Liver (tissue), 9 donors: ENCODE measurements around the gene POU2F3. TPM values are rescaled to one million over a fixed set of nuclear protein-coding genes. Genes with fewer than 3 reads are reported as not detected.
A peak's percentile ranks its signal among the peaks of the same experiment; 100 is the strongest.

ENCODE experiments used
- DNase-seq: peaks from one replicate; pipeline ENCODE4 v3.0.0-alpha.2; 2017; ENCODE audit warnings: low spot score
- H3K27ac ChIP-seq, 2 donors: one replicate each; pipeline ENCODE4 v1.7.0; 2013; ENCODE audit warnings: inconsistent platforms in 2 of 2, low read length in 2 of 2, control low read depth in 1 of 2, low read depth in 1 of 2, mild to moderate bottlenecking in 1 of 2
- H3K27me3 ChIP-seq, 4 donors: one replicate each; pipeline versions ENCODE4 v1.6.1 to v1.7.0; 2013; ENCODE audit warnings: low read length in 3 of 4, inconsistent platforms in 1 of 4, mild to moderate bottlenecking in 1 of 4, moderate library complexity in 1 of 4; ENCODE audit not compliant: control insufficient read depth in 4 of 4, insufficient read depth in 4 of 4
- H3K36me3 ChIP-seq, 4 donors: one replicate each; pipeline versions ENCODE4 v1.6.1 to v1.7.0; 2013; ENCODE audit warnings: low read length in 3 of 4, mild to moderate bottlenecking in 3 of 4, low read depth in 1 of 4, moderate library complexity in 1 of 4; ENCODE audit not compliant: control insufficient read depth in 4 of 4, insufficient read depth in 3 of 4
- H3K4me1 ChIP-seq, 4 donors: one replicate each; pipeline versions ENCODE4 v1.6.1 to v1.7.0; 2013; ENCODE audit warnings: low read length in 3 of 4, mild to moderate bottlenecking in 3 of 4, moderate library complexity in 1 of 4; ENCODE audit not compliant: control insufficient read depth in 4 of 4, insufficient read depth in 4 of 4
- H3K4me3 ChIP-seq, 3 donors: one replicate each; pipeline versions ENCODE4 v1.6.1 to v1.7.0; 2013; ENCODE audit warnings: low read length in 3 of 3, control low read depth in 1 of 3, low read depth in 1 of 3, mild to moderate bottlenecking in 1 of 3
- H3K9ac ChIP-seq, 2 donors: one replicate each; pipeline ENCODE4 v1.7.0; 2013; ENCODE audit warnings: low read length in 2 of 2, mild to moderate bottlenecking in 2 of 2, moderate library complexity in 2 of 2, control low read depth in 1 of 2, low read depth in 1 of 2
- H3K9me3 ChIP-seq, 4 donors: one replicate each; pipeline versions ENCODE4 v1.6.1 to v1.7.0; 2013; ENCODE audit warnings: low read length in 3 of 4; ENCODE audit not compliant: control insufficient read depth in 4 of 4
- FOXA1 ChIP-seq: IDR thresholded peaks from 2 replicates; pipeline ENCODE4 v1.6.1; 2016; ENCODE audit warnings: antibody characterized with exemption
- FOXA2 ChIP-seq: IDR thresholded peaks from 2 replicates; pipeline ENCODE4 v1.6.1; 2016; ENCODE audit warnings: antibody characterized with exemption
- GABPA ChIP-seq, 2 donors: IDR thresholded peaks in 1 of 2; conservative IDR thresholded peaks in 1 of 2; 2 replicates each; pipeline ENCODE4 v1.6.1; 2016; ENCODE audit warnings: antibody characterized with exemption in 2 of 2, mild to moderate bottlenecking in 1 of 2, moderate library complexity in 1 of 2
- HNF4A ChIP-seq, 2 donors: conservative IDR thresholded peaks; 2 replicates each; pipeline ENCODE4 v1.6.1; 2016; ENCODE audit warnings: antibody characterized with exemption in 2 of 2, mild to moderate bottlenecking in 2 of 2
- HNF4G ChIP-seq: IDR thresholded peaks from 2 replicates; pipeline ENCODE4 v1.6.1; 2016; ENCODE audit warnings: antibody characterized with exemption
- JUND ChIP-seq, 2 donors: IDR thresholded peaks; 2 replicates each; pipeline ENCODE4 v1.6.1; 2016; ENCODE audit warnings: antibody characterized with exemption in 2 of 2
- NR2F2 ChIP-seq: IDR thresholded peaks from 2 replicates; pipeline ENCODE4 v1.6.1; 2016; ENCODE audit warnings: antibody characterized with exemption
- RAD21 ChIP-seq, 2 donors: IDR thresholded peaks; 2 replicates each; pipeline ENCODE4 v1.6.1; 2016; ENCODE audit warnings: antibody characterized with exemption in 2 of 2, mild to moderate bottlenecking in 2 of 2
- RXRA ChIP-seq, 2 donors: IDR thresholded peaks; 2 replicates each; pipeline ENCODE4 v1.6.1; 2017 to 2018; ENCODE audit warnings: antibody characterized with exemption in 2 of 2, mild to moderate bottlenecking in 1 of 2
- SP1 ChIP-seq: IDR thresholded peaks from 2 replicates; pipeline ENCODE4 v1.6.1; 2018; ENCODE audit warnings: antibody characterized with exemption, mild to moderate bottlenecking
- TAF1 ChIP-seq: conservative IDR thresholded peaks from 2 replicates; pipeline ENCODE4 v1.6.1; 2016; ENCODE audit warnings: antibody characterized with exemption, mild to moderate bottlenecking
- WGBS: extraction: QIAGEN DNeasy Blood & Tissue Kit; methylation state at CpG from one replicate; pipeline ENCODE4 v1.1.7; 2013; 5-methylcytosine and 5-hydroxymethylcytosine counted together
- polyA plus RNA-seq, 2 donors: library from polyadenylated mRNA; stranded (reverse) in 1 of 2; unstranded in 1 of 2; fragments of 200-250 nt in 1 of 2; fragments of >200 nt in 1 of 2; fragmentation: Nextera tagmentation in 1 of 2; extraction: Ambion mirVana in 1 of 2; gene quantifications; one replicate each; pipeline versions ENCODE4 v1.2.1 to v1.2.3, GENCODE V29; 2013 to 2015
- total RNA-seq, 2 donors: library from RNA; depleted of rRNA; stranded (reverse); fragments of >200 nt; gene quantifications; one replicate each; pipeline ENCODE4 v1.2.3, GENCODE V29; 2014
- TF ChIP-seq, protein P1 (sequence below): IDR thresholded peaks from 2 replicates; pipeline ENCODE4 v1.6.1; 2016; ENCODE audit warnings: antibody characterized with exemption
- TF ChIP-seq, protein P2 (sequence below): fragments of 150-350 bp; IDR thresholded peaks from 2 replicates; pipeline ENCODE4 v1.5.1; 2017; ENCODE audit warnings: improper control_type of control experiment, low read depth, low read length; ENCODE audit not compliant: missing input control
- TF ChIP-seq, protein P3 (sequence below): IDR thresholded peaks from 2 replicates; pipeline ENCODE4 v1.6.1; 2016; ENCODE audit warnings: antibody characterized with exemption
- TF ChIP-seq, protein P4 (sequence below): IDR thresholded peaks from 2 replicates; pipeline ENCODE4 v1.6.1; 2016; ENCODE audit warnings: antibody characterized with exemption
- TF ChIP-seq, protein P5 (sequence below): IDR thresholded peaks from 2 replicates; pipeline ENCODE4 v1.6.1; 2016; ENCODE audit warnings: antibody characterized with exemption, mild to moderate bottlenecking
- donor health status: healthy.
- donor health status: healthy.
- donor health status: healthy.
- donor health status: healthy.
- donor health status: healthy.

Gene POU2F3
- total and polyA plus RNA-seq, 4 donors: not detected

DNA sequence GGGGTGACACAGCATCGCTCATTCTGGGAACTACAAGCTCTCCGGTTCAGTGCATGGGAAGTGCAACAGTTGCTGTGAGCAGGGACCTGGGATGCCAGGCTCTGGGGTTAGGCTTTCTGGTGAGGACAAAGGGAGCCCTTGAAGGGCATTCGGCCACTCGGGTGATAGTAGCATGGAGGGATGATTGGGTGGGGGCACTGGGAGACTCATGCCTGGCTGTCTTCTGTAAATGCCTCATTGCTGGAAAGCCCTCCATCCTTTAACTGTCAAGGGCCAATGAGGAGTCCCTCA is 19.2 kb upstream of the POU2F3 start:
- H3K4me3 ChIP-seq: no peak overlapping the region
- 81% methylated on average over 4 of the region's 4 CpGs for WGBS
- no peak for DNase-seq
- H3K9me3 ChIP-seq: no peaks in the 10 kb centered on the region
- H3K9ac ChIP-seq: no peak overlapping the region
- peaks cover 23 to 81% (median 56%) of the 10 kb centered on the region in 4 donors for H3K4me1 ChIP-seq
- peak overlapping the region; percentile 93 to 95 for H3K27ac ChIP-seq
- peaks cover 2 to 20% (median 12%) of the 10 kb centered on the region in 4 donors for H3K36me3 ChIP-seq
- H3K27me3 ChIP-seq: no peaks in the 10 kb centered on the region
- TF ChIP-seq SP1: no peak
- no peak for TF ChIP-seq GABPA (IDR thresholded peaks at IDR 0.05 in 1 of 2, conservative IDR thresholded peaks at IDR 0.05 in 1 of 2)
- TF ChIP-seq HNF4G: no peak
- TF ChIP-seq FOXA1: no peak
- TF ChIP-seq, protein P1, sequence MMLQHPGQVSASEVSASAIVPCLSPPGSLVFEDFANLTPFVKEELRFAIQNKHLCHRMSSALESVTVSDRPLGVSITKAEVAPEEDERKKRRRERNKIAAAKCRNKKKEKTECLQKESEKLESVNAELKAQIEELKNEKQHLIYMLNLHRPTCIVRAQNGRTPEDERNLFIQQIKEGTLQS: no peak
- TF ChIP-seq RAD21 (IDR thresholded peaks at IDR 0.05): no peak
- TF ChIP-seq, protein P2, sequence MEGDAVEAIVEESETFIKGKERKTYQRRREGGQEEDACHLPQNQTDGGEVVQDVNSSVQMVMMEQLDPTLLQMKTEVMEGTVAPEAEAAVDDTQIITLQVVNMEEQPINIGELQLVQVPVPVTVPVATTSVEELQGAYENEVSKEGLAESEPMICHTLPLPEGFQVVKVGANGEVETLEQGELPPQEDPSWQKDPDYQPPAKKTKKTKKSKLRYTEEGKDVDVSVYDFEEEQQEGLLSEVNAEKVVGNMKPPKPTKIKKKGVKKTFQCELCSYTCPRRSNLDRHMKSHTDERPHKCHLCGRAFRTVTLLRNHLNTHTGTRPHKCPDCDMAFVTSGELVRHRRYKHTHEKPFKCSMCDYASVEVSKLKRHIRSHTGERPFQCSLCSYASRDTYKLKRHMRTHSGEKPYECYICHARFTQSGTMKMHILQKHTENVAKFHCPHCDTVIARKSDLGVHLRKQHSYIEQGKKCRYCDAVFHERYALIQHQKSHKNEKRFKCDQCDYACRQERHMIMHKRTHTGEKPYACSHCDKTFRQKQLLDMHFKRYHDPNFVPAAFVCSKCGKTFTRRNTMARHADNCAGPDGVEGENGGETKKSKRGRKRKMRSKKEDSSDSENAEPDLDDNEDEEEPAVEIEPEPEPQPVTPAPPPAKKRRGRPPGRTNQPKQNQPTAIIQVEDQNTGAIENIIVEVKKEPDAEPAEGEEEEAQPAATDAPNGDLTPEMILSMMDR: no peak
- TF ChIP-seq, protein P3, sequence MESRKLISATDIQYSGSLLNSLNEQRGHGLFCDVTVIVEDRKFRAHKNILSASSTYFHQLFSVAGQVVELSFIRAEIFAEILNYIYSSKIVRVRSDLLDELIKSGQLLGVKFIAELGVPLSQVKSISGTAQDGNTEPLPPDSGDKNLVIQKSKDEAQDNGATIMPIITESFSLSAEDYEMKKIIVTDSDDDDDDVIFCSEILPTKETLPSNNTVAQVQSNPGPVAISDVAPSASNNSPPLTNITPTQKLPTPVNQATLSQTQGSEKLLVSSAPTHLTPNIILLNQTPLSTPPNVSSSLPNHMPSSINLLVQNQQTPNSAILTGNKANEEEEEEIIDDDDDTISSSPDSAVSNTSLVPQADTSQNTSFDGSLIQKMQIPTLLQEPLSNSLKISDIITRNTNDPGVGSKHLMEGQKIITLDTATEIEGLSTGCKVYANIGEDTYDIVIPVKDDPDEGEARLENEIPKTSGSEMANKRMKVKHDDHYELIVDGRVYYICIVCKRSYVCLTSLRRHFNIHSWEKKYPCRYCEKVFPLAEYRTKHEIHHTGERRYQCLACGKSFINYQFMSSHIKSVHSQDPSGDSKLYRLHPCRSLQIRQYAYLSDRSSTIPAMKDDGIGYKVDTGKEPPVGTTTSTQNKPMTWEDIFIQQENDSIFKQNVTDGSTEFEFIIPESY: no peak
- TF ChIP-seq, protein P4, sequence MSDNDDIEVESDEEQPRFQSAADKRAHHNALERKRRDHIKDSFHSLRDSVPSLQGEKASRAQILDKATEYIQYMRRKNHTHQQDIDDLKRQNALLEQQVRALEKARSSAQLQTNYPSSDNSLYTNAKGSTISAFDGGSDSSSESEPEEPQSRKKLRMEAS: no peak
- no peak for TF ChIP-seq JUND (IDR thresholded peaks at IDR 0.05)
- TF ChIP-seq HNF4A (conservative IDR thresholded peaks at IDR 0.05): no peak
- no peak for TF ChIP-seq NR2F2
- no peak for TF ChIP-seq RXRA (IDR thresholded peaks at IDR 0.05)
- TF ChIP-seq FOXA2: no peak
- TF ChIP-seq, protein P5, sequence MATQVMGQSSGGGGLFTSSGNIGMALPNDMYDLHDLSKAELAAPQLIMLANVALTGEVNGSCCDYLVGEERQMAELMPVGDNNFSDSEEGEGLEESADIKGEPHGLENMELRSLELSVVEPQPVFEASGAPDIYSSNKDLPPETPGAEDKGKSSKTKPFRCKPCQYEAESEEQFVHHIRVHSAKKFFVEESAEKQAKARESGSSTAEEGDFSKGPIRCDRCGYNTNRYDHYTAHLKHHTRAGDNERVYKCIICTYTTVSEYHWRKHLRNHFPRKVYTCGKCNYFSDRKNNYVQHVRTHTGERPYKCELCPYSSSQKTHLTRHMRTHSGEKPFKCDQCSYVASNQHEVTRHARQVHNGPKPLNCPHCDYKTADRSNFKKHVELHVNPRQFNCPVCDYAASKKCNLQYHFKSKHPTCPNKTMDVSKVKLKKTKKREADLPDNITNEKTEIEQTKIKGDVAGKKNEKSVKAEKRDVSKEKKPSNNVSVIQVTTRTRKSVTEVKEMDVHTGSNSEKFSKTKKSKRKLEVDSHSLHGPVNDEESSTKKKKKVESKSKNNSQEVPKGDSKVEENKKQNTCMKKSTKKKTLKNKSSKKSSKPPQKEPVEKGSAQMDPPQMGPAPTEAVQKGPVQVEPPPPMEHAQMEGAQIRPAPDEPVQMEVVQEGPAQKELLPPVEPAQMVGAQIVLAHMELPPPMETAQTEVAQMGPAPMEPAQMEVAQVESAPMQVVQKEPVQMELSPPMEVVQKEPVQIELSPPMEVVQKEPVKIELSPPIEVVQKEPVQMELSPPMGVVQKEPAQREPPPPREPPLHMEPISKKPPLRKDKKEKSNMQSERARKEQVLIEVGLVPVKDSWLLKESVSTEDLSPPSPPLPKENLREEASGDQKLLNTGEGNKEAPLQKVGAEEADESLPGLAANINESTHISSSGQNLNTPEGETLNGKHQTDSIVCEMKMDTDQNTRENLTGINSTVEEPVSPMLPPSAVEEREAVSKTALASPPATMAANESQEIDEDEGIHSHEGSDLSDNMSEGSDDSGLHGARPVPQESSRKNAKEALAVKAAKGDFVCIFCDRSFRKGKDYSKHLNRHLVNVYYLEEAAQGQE: no peak

DNA sequence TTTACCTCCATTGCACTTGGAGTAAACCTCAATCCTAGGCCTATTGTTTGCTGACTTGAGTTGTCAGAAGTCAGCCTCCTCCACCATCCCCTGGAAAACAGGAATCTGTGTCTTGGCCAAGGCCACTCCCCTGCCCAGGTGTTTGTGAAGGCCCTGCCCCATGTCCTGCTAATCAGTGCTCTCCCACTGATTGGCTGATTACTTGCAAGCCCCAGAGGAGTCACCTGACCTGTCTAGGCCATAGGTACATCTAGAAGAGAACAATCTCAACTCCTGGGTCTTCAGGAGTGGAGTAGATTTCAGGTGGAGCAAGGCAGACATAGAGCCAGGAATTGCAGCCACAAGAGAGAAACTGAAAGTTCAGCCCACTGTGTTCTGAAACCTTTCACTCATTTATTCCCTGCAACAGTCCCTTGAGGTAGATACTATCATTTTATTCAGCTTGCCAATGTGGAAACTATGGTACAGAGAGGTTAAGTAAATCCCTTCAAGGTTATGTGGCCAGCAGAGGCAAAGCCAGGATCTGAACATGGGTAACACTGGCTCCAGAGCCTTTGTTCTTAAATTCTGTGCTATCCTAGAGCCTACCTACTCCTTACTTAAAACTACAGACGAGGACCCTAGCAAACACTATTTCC is 18.7 kb upstream of the POU2F3 start:
- no peak for DNase-seq
- no peak overlapping the region for H3K9ac ChIP-seq
- TF ChIP-seq TAF1: no peak
- H3K4me1 ChIP-seq: peaks cover 19 to 79% (median 51%) of the 10 kb centered on the region in 4 donors
- WGBS: 84% methylated on average over 1 of the region's 1 CpG
- peak overlapping the region; percentile 17 to 95 for H3K27ac ChIP-seq
- no peak overlapping the region for H3K4me3 ChIP-seq
- peaks cover 2 to 24% (median 15%) of the 10 kb centered on the region in 4 donors for H3K36me3 ChIP-seq
- H3K9me3 ChIP-seq: no peaks in the 10 kb centered on the region
- no peaks in the 10 kb centered on the region for H3K27me3 ChIP-seq
